Upper lobe of left lung (tissue), 4 donors: ENCODE results near the gene ARHGEF4.

Experiments
- CTCF ChIP-seq, 6 experiments: fragments of 450-650 bp in 4 of 6; fragments of 200-600 bp in 2 of 6; sonication (generic) in 2 of 6; IDR thresholded peaks; one replicate each; pipeline ENCODE4 v1.5.1; 2016 to 2019; ENCODE audit warnings: antibody characterized with exemption in 6 of 6
- EP300 ChIP-seq, 4 donors: sonication (generic); formaldehyde crosslinking; IDR thresholded peaks; one replicate each; pipeline ENCODE4 v1.5.1; 2017; ENCODE audit warnings: antibody characterized with exemption in 4 of 4, control low read depth in 2 of 4
- POLR2A ChIP-seq, 4 donors: fragments of 450-650 bp; IDR thresholded peaks; one replicate each; pipeline ENCODE4 v1.5.1; 2016 to 2017; ENCODE audit warnings: antibody characterized with exemption in 4 of 4, mild to moderate bottlenecking in 2 of 4

- no peak for TF ChIP-seq CTCF (IDR thresholded peaks at IDR 0.05)
- no peak for TF ChIP-seq EP300 (IDR thresholded peaks at IDR 0.05)
- TF ChIP-seq POLR2A (IDR thresholded peaks at IDR 0.05) = no peak
Observed at GRCh38 chr2:130835766-130836015, 1.0 kb upstream of the ARHGEF4 start.
